Left forelimb (tissue), 1 donor: ENCODE data around the gene CCBE1.

Experiments used
- DNase-seq: peaks from one replicate; pipeline ENCODE4 v3.0.0-alpha.2; 2018; ENCODE audit warnings: low spot score

CCBE1 gene

DNA sequence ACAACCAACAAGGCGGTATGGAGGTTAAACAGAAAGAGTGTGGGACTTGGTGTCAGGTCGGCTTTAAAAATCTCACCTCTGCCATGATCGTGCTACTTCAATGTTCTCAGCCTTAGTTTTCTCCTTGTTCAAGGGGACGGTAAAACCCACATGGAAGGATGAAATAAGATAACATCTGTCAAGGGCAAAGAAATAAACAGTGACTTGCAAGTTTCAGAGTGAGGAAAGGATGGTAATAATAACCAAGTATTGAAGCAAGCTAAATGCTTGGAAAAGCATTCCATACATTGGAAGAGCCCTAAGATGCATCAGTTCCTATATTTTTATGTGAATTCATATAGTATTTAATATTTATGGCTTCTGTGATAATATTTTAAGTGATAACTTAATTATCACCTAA, 308.4 kb downstream of the CCBE1 start:
- no peak for DNase-seq

GRCh38 chr18:59387687-59388565, 309.3 kb downstream of the CCBE1 start:
- no peak for DNase-seq

DNA sequence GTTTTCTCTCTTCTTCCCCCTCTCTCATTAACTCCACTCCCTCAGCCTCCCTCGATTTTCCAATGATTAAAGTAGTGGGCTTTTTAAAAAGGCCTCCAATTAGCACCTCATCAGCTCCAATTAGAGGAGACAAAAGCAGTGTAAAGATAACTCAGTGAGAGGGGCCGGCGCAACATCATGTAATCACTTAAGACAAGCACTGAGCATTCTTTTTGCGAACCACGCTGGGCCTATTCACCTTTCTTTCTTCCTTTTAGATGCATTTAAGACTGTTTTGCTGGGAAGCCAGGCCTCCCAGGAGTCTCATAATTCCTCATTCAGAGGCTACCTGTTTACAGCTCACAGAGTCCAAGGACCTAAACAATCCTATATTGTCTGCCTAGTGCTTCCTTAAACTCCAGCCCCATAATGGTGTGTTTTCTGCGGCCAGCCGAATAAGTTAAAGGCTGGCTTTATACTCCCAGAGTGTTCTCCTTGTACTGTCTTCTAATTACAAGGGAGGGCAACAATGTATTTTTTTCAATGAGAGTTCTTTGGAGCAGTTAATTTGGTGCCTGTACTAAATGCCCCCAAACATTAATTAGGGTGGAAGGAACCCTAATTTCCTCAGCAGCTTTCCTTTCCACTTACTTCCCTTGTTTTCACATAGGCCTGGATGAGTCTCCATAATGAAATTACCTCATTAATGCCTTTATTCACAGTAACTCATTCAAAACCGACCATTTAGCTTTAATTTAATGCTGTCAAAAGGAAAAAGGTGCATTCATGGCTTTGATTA, 310.1 kb downstream of the CCBE1 start:
- no peak for DNase-seq

GRCh38 chr18:59385191-59385590, 312.0 kb downstream of the CCBE1 start:
- DNase-seq = no peak

- no peak for DNase-seq
Observed at GRCh38 chr18:59383851-59384250, 313.4 kb downstream of the CCBE1 start.

- no peak for DNase-seq
Observed at GRCh38 chr18:59382383-59382782, 314.8 kb downstream of the CCBE1 start.

DNA sequence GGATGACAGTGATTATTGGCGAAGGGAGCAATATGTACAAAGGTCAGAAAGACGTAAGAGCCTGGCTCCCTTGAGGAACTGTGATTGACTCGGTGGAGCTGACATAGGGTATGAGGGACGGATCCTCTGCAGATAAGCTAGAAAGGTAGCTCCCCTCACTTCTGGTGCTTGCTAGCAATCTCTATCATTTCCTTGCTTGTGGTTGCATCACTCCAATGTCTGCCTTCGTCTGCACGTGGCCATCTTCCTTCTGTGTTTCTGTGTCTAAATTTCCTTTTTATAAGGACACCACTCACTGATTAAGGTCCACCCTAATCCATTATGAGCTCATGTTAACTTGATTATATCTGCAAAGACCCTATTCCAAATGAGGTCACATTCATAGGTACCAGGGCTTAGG, 315.3 kb downstream of the CCBE1 start:
- no peak for DNase-seq
